ENCODE data around the gene AHI1. TPM values are rescaled to one million over a fixed set of nuclear protein-coding genes. Genes with fewer than 3 reads are reported as not detected.
"Not testable (repeated sequence)": the region's sequence is repeated elsewhere in the genome, so short reads cannot be mapped to it uniquely, and the experiment has no call there.

The AHI1 gene
- total RNA-seq, 5 donors from 2014 or later (not counting 1 experiment from before 2014, with no cell fraction given) = 9.6 to 27.6 (median 15.8) TPM

DNA sequence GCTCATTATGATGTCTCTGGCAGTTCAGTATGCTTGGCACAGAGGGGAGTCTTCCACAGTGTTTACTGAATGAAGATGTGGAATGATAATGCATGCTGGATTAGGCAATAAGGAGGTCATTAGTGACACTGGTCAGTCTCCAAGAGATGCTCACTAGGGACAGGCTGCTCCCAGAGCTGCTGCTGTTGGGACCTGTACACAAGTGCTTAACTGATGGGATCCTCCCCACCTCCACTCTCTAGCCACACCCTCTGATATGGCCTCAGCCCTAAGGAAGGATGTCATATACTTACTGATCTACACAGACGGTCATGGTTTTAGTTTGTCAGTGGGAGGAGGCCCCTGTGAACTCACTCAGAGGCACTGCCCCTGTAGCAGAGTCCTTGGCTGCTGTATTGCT lies 243.1 kb downstream of the AHI1 start:
- Mint-ChIP-seq H3K27ac (no peak overlapping the region), H3K9me3 (no peaks in the 10 kb centered on the region), H3K27me3 (peaks cover 0 to 3% of the 10 kb centered on the region in 2 donors), H3K4me3 (no peak overlapping the region), H3K36me3 (no peaks in the 10 kb centered on the region), H3K4me1 (no peaks in the 10 kb centered on the region)
- Histone ChIP-seq H3K9me3 (no peaks in the 10 kb centered on the region), H3K27me3 (replicated peaks in 1 of 2; ENCODE audit: control insufficient read depth in 2 of 2, extremely low read depth in 1 of 2, insufficient read depth in 2 of 2, low read length in 1 of 2) (no peaks in the 10 kb centered on the region), H3K36me3 (ENCODE audit: control insufficient read depth in 2 of 2, extremely low read depth in 1 of 2, insufficient read depth in 1 of 2, low read length in 1 of 2) (no peaks in the 10 kb centered on the region), H3K4me3 (ENCODE audit: control insufficient read depth in 1 of 2, extremely low read depth in 1 of 2, low read length in 1 of 2) (no peak overlapping the region), H3K4me1 (ENCODE audit: control insufficient read depth in 1 of 2, extremely low read depth in 1 of 2, insufficient read depth in 2 of 2, low read length in 2 of 2) (no peaks in the 10 kb centered on the region), H3K27ac (ENCODE audit: low read length) (no peak overlapping the region)
- ChIA-PET CTCF (no interaction called here), POLR2A (no interaction called here)
- peak in 1 of 4 experiments; percentile 27 for ATAC-seq (replicated peaks in 1 of 4)
- WGBS (ENCODE audit: insufficient coverage) = no CpG with 5 or more reads among the region's 1 CpG
- no peak for DNase-seq

DNA sequence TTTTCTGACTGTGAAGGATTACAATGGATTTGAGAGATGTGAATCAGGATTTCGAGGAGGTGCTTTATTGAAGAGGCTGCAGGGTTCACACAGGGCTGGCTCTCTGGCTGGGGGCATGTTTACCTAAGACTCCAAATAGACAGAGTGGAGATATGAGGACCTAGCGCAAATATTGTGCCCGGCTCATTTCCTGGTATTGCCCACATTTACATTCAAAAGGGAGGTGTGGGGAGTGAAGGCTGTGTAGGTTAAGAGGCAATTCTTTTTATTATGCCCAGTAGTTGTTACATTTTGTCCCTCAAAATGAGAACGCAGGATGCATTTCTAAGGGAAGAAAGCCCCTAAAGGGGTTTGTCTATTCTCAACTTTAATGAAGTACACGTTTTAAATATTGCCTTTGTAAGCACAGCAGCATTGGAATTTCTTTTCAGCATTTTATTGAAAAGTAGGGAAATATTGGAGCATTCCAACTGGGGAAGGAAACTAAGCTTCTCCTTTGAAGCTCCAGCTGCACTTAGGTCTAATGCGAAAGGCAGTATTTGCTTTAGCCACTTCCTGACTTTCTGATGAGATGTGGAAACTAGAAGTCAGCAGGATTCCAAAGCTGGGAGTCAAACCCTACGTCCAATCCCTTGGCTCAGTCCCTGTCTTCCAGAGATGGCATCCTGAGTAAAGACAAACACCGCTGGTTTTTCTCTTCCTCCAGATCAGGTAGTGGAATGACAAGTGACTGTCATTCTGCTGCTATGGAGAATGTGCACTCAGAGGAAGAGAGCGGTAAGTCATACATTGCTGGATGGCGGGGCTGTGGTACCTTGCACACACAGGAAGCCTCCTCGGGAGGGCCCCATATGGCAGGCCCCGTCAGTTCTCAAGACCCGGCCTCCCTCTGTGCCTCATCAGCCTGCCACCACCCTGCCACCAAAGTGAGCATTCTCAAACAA lies 245.8 kb downstream of the AHI1 start:
- WGBS (ENCODE audit: insufficient coverage) = 78% methylated on average over 8 of the region's 13 CpGs
- H3K27me3 ChIP-seq (replicated peaks in 1 of 2; ENCODE audit: control insufficient read depth in 2 of 2, extremely low read depth in 1 of 2, insufficient read depth in 2 of 2, low read length in 1 of 2) = no peaks in the 10 kb centered on the region
- Mint-ChIP-seq H3K9me3 (no peaks in the 10 kb centered on the region), H3K27ac (peak overlapping the region in 1 of 2 donors; percentile 16), H3K36me3 (no peaks in the 10 kb centered on the region), H3K27me3 (peaks cover 0 to 3% of the 10 kb centered on the region in 2 donors), H3K4me1 (no peaks in the 10 kb centered on the region), H3K4me3 (no peak overlapping the region)
- DNase-seq (no peak), ATAC-seq (replicated peaks in 1 of 4) (no peak)
- ChIA-PET POLR2A (no interaction called here), CTCF (no interaction called here)
- H3K4me1 ChIP-seq (ENCODE audit: control insufficient read depth in 1 of 2, extremely low read depth in 1 of 2, insufficient read depth in 2 of 2, low read length in 2 of 2) = no peaks in the 10 kb centered on the region
- H3K36me3 ChIP-seq (ENCODE audit: control insufficient read depth in 2 of 2, extremely low read depth in 1 of 2, insufficient read depth in 1 of 2, low read length in 1 of 2) = no peaks in the 10 kb centered on the region
- no peaks in the 10 kb centered on the region for H3K9me3 ChIP-seq
- no peak overlapping the region for H3K27ac ChIP-seq (ENCODE audit: low read length)
- no peak overlapping the region for H3K4me3 ChIP-seq (ENCODE audit: control insufficient read depth in 1 of 2, extremely low read depth in 1 of 2, low read length in 1 of 2)

GRCh38 chr6:135250751-135251497 lies 246.6 kb downstream of the AHI1 start:
- no peaks in the 10 kb centered on the region for H3K9me3 ChIP-seq
- no peak for DNase-seq
- H3K27me3 Mint-ChIP-seq = peaks cover 0 to 2% of the 10 kb centered on the region in 2 donors
- H3K36me3 ChIP-seq (ENCODE audit: control insufficient read depth in 2 of 2, extremely low read depth in 1 of 2, insufficient read depth in 1 of 2, low read length in 1 of 2) = no peaks in the 10 kb centered on the region
- ChIA-PET CTCF (no interaction called here), POLR2A (no interaction called here)
- no peak overlapping the region for H3K4me3 ChIP-seq (ENCODE audit: control insufficient read depth in 1 of 2, extremely low read depth in 1 of 2, low read length in 1 of 2)
- no peak overlapping the region for H3K4me3 Mint-ChIP-seq
- WGBS (ENCODE audit: insufficient coverage) = 100% methylated on average over 3 of the region's 9 CpGs
- no peaks in the 10 kb centered on the region for H3K36me3 Mint-ChIP-seq
- no peak for ATAC-seq (replicated peaks in 1 of 4)
- no peaks in the 10 kb centered on the region for H3K27me3 ChIP-seq (replicated peaks in 1 of 2; ENCODE audit: control insufficient read depth in 2 of 2, extremely low read depth in 1 of 2, insufficient read depth in 2 of 2, low read length in 1 of 2)
- H3K4me1 Mint-ChIP-seq = no peaks in the 10 kb centered on the region
- H3K27ac ChIP-seq (ENCODE audit: low read length) = no peak overlapping the region
- H3K4me1 ChIP-seq (ENCODE audit: control insufficient read depth in 1 of 2, extremely low read depth in 1 of 2, insufficient read depth in 2 of 2, low read length in 2 of 2) = no peaks in the 10 kb centered on the region
- peak overlapping the region in 1 of 2 donors; percentile 16 for H3K27ac Mint-ChIP-seq
- H3K9me3 Mint-ChIP-seq = no peaks in the 10 kb centered on the region

- no peaks in the 10 kb centered on the region for H3K36me3 ChIP-seq (ENCODE audit: control insufficient read depth in 2 of 2, extremely low read depth in 1 of 2, insufficient read depth in 1 of 2, low read length in 1 of 2)
- ATAC-seq (replicated peaks in 1 of 4) (no peak), DNase-seq (no peak)
- Mint-ChIP-seq H3K4me3 (no peak overlapping the region), H3K4me1 (no peaks in the 10 kb centered on the region), H3K36me3 (no peaks in the 10 kb centered on the region), H3K27me3 (no peaks in the 10 kb centered on the region), H3K9me3 (no peaks in the 10 kb centered on the region), H3K27ac (no peak overlapping the region)
- H3K4me3 ChIP-seq (ENCODE audit: control insufficient read depth in 1 of 2, extremely low read depth in 1 of 2, low read length in 1 of 2) = no peak overlapping the region
- no peaks in the 10 kb centered on the region for H3K4me1 ChIP-seq (ENCODE audit: control insufficient read depth in 1 of 2, extremely low read depth in 1 of 2, insufficient read depth in 2 of 2, low read length in 2 of 2)
- ChIA-PET CTCF (no interaction called here), POLR2A (no interaction called here)
- H3K27me3 ChIP-seq (replicated peaks in 1 of 2; ENCODE audit: control insufficient read depth in 2 of 2, extremely low read depth in 1 of 2, insufficient read depth in 2 of 2, low read length in 1 of 2) = no peaks in the 10 kb centered on the region
- WGBS (ENCODE audit: insufficient coverage) = 79% methylated on average over 3 of the region's 9 CpGs
- H3K9me3 ChIP-seq = no peaks in the 10 kb centered on the region
- no peak overlapping the region for H3K27ac ChIP-seq (ENCODE audit: low read length)
Observed at GRCh38 chr6:135250234-135250633, 247.3 kb downstream of the AHI1 start.

GRCh38 chr6:135246412-135247012 lies 251.0 kb downstream of the AHI1 start:
- H3K4me3 ChIP-seq (ENCODE audit: control insufficient read depth in 1 of 2, extremely low read depth in 1 of 2, low read length in 1 of 2); H3K27me3 ChIP-seq (replicated peaks in 1 of 2; ENCODE audit: control insufficient read depth in 2 of 2, extremely low read depth in 1 of 2, insufficient read depth in 2 of 2, low read length in 1 of 2); H3K36me3 Mint-ChIP-seq; DNase-seq; H3K27ac ChIP-seq (ENCODE audit: low read length); ATAC-seq (replicated peaks in 1 of 4); CTCF ChIA-PET; H3K27me3 Mint-ChIP-seq; H3K4me3 Mint-ChIP-seq; H3K9me3 Mint-ChIP-seq; H3K9me3 ChIP-seq; H3K27ac Mint-ChIP-seq; H3K4me1 ChIP-seq (ENCODE audit: control insufficient read depth in 1 of 2, extremely low read depth in 1 of 2, insufficient read depth in 2 of 2, low read length in 2 of 2); H3K36me3 ChIP-seq (ENCODE audit: control insufficient read depth in 2 of 2, extremely low read depth in 1 of 2, insufficient read depth in 1 of 2, low read length in 1 of 2); H3K4me1 Mint-ChIP-seq; POLR2A ChIA-PET: not testable (repeated sequence)
- WGBS (ENCODE audit: insufficient coverage) = 81% methylated on average over 6 of the region's 8 CpGs

DNA sequence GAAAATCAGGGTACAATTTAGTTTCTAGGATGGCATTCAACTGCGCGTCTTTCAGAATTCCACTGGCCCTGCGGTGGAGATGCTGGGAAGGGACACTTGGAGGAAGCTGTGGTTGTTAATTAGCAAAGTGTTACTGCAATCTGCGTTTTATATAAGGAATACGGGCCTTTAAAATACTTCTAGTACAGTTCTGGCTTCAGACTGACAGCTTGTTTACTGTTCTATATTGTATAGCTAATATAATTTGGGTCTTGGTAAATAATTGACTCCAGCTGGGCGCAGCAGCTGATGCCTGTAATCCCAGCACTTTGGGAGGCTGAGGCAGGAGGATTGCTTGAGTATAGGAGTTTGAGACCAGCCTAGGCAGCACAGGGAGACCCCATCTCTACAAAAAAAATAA lies 252.7 kb downstream of the AHI1 start:
- ATAC-seq (replicated peaks in 1 of 4) (no peak), DNase-seq (no peak)
- Mint-ChIP-seq H3K4me1 (no peaks in the 10 kb centered on the region), H3K36me3 (no peaks in the 10 kb centered on the region), H3K27me3 (no peaks in the 10 kb centered on the region), H3K4me3 (no peak overlapping the region), H3K9me3 (no peaks in the 10 kb centered on the region), H3K27ac (no peak overlapping the region)
- Histone ChIP-seq H3K4me1 (ENCODE audit: control insufficient read depth in 1 of 2, extremely low read depth in 1 of 2, insufficient read depth in 2 of 2, low read length in 2 of 2) (no peaks in the 10 kb centered on the region), H3K27ac (ENCODE audit: low read length) (no peak overlapping the region), H3K9me3 (no peaks in the 10 kb centered on the region), H3K27me3 (replicated peaks in 1 of 2; ENCODE audit: control insufficient read depth in 2 of 2, extremely low read depth in 1 of 2, insufficient read depth in 2 of 2, low read length in 1 of 2) (no peaks in the 10 kb centered on the region), H3K36me3 (ENCODE audit: control insufficient read depth in 2 of 2, extremely low read depth in 1 of 2, insufficient read depth in 1 of 2, low read length in 1 of 2) (no peaks in the 10 kb centered on the region), H3K4me3 (ENCODE audit: control insufficient read depth in 1 of 2, extremely low read depth in 1 of 2, low read length in 1 of 2) (no peak overlapping the region)
- WGBS (ENCODE audit: insufficient coverage) = 100% methylated on average over 4 of the region's 6 CpGs
- CTCF ChIA-PET = no interaction called here
- POLR2A ChIA-PET = no interaction called here
